Hematopoietic multipotent progenitor cell (in vitro differentiated cells): ENCODE data around the gene MYO1H. TPM values are rescaled to one million over a fixed set of nuclear protein-coding genes. Genes with fewer than 3 reads are reported as not detected.
"Not testable (repeated sequence)": the region's sequence is repeated elsewhere in the genome, so short reads cannot be mapped to it uniquely, and the experiment has no call there.

ENCODE experiments used
- DNase-seq, 3 donors: peaks; one replicate each; pipeline ENCODE4 v3.0.0-alpha.2; 2011 to 2015; ENCODE audit warnings: low read depth in 2 of 3, low spot score in 2 of 3
- total RNA-seq: library from RNA; depleted of rRNA; stranded (reverse); fragments of >200 nt; gene quantifications from one replicate; pipeline ENCODE4 v1.2.3, GENCODE V29; 2012

MYO1H gene
- total RNA-seq, 1 donor: not detected

DNA sequence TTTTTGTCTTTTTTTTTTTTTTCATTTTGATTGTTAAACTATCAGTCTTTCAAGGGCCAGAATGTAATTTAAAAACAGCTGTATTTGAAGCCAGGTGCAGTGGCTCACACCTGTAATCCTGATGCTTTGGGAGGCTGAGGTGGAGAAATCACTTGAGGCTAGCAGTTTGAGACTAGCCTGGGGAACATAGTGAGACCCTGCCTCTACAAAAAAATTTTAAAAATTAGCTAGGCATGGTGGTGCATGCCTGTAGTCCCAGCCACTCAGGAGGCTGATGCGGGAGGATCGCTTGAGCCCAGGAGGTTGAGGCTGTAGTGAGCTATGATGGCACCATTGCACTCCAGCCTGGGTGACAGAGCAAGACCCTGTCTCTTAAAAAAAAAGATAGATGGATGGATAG is 57.1 kb downstream of the MYO1H start:
- not testable (repeated sequence) for DNase-seq

DNA sequence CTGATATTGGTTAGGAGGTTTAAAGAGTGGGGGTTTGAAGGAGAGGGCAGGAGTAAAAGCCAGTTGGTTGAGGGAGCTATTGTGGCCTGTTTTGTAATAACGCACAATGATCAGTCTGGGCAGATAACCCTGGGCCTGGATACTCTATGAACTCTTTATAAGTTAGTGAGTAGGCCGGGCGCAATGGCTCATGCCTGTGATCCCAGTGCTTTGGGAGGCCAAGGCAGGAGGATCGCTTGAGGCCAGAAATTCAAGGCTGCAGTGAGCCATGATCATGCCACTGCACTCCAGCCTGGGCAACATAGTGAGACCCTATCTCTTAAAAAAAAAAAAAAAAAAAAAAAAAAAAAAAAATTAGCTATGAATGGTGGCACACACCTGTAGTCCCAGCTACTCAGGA is 58.4 kb downstream of the MYO1H start:
- not testable (repeated sequence) for DNase-seq

- DNase-seq: no peak
Measured at GRCh38 chr12:109418848-109419480, 71.3 kb downstream of the MYO1H start.

DNA sequence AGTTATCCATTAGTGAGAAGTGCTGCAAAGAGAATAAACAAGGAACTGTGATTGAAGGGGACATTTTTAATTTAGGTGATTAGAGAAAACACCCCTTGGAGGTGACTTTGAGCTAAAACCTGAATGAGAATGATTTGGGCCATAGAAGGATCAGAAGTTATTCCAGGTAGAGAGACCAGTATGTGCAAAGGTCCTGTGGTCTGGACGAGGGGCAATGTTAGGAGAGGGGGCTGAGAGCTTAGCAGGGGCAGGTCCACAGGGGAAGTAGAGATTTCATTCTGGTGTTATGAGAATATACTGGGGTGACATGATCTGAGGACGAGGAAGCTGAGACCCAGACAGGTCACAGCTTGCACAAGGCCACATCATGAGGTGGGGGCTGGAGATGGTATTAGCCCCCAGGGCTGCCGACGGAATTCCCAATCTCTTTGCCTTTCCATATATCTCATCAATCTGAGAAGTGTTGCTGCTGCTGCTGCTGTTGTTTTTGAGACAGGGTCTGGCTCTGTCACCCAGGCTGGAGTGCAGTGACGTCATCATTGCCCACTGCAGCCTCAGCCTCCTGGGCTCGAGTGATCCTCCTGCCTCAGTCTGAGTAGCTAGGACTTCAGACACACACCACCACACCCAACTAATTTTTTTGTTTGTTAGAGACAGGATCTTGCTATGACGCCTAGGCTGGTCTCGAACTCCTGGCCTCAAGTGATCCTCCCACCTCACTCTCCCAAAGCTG is 73.8 kb downstream of the MYO1H start:
- no peak for DNase-seq

- no peak for DNase-seq
Measured at GRCh38 chr12:109422251-109422650, 74.6 kb downstream of the MYO1H start.

DNA sequence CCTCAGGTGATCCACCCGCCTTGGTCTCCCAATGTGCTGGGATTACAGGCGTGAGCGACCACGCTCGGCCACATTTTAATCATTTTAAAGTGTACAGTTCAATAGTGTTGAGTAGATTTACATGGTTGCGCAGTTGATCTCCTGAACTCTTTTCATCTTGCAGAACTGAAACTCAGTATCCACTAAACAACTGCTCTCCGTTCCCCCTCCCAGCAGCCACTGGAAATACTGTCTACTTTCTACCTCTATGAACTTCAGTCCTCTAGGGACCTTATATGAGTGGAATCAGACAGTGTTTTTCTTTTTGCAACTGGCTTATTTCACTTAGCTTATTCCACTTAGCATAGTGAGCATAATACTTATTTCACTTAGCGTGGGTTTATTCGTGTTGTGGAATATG is 75.7 kb downstream of the MYO1H start:
- DNase-seq: no peak

DNA sequence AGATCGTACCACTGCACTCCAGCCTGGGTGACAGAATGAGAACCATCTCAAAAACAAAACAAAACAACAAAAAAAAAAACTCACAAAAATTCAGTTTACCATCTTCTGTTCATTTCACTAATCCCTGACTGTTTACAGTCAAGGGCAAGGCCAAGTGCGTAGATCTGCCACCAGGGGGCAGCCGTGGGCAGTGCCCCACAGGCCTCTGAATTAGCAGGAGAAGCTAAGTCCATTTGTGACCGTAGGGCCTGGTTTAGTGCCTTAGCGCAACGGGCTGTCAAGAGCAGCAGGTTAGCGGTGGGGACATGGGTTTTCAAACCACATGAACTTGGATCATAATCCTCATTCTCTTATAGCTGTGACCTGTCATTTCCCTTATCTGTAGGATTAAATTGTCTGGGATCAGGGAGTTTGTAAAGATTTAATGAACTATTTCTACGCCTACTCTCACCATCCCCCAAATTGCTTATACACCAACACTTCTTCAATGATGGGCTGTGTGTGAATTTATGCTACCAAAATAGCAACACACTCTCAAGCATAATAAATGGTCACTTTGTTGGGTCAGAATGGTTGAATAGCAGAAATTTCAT is 80.4 kb downstream of the MYO1H start:
- peak; percentile 62 to 83 (median 74) for DNase-seq

GRCh38 chr12:109428804-109429203 is 81.1 kb downstream of the MYO1H start:
- DNase-seq: not testable (repeated sequence)

DNA sequence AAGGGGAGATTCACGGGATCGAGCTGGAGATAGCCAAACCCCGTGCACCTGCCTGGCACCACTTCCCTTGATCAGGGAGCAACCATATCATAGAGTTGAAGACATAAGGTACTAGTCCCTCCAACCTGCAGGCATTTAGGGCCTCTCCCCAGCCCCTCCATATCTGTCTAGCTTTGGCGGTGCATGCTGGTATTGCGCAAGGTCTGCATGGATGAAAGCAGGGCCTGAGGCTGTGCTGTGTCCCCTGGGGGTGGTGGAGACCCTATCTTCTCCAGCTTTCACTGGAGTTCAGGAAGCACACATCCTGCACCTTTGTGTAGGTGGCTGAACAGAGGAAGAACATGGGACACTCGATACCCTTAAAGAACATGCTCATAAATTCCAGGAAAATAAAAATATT is 82.5 kb downstream of the MYO1H start:
- DNase-seq: no peak

DNA sequence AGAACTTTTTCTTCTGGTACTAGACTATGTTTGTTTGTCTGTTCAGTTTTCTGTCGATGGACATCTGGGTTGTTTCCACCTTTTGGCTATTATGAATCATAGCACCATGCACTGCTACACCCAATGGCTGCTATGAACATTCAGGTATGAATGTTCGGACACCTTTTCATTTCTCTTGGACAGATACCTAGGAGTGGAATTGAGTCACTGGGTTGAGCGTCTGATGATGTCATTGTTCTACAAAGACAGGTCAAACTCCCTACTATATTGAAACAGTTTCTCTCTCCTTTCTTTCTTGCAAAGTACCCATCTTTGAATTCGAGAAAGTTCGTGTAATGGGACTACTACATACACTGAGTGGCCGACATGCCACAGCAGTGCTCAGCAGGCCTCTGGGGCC is 84.7 kb downstream of the MYO1H start:
- no peak for DNase-seq

DNA sequence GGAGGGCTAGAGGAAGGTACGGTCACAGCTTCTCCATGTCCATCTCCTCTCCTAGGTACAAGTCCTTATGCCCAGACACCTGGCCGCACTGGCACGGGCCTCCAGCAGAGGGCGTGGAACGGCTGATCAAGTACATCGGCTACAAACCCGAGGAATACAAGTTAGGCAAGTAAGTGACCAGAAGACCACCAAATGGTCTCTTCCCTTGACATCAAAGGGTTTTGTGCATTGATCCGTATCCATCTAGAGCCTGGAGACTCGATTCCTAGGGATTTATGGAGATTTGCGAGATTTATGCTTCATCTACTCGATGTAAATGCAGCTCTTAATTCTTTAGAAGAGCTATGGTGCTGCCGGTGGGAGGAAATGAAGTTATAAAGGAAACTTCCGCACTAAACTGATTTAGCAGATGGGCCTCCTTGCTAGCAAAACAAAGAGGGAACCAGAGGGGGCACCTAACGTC is 85.2 kb downstream of the MYO1H start:
- peak; percentile 37 to 79 (median 68) for DNase-seq

GRCh38 chr12:109433618-109434017 is 85.9 kb downstream of the MYO1H start:
- DNase-seq: no peak

- no peak for DNase-seq
Measured at GRCh38 chr12:109434582-109434981, 86.9 kb downstream of the MYO1H start.

DNA sequence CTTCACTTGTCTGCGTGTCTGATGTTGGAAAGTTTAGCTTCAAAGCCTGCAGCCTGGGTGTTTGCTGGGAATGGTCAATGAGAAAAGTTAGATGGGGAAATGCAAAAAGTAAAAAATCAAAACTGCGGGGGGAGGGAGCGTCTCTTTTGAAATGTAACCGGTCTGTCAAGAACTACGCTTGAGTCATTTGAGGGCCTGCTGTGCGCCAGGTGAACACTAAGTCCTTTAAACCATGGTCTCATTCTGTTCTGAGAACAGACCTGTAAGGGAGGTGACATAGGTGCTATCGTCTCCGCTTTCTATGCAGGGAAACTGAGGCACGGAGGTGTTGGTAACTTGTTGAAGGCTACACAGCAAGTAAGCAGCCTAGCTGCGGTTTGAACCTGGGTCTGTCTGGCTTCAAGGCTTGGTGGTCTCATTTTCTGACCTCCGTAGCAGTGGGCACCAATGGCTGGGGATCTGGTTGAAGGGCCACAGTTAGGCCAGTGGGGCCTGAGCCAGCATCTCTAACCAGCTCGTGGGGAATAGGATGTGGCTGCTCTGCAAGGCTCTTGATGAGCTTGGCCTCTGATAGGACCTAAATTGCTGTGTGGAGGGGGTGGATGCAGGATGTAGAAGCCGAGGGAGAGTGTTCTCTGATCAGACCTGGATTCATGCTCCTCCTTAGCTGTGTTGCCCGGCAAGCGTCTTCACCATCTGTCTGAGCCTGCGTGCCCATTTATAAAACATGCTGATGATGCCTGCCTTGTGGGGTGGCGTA is 87.9 kb downstream of the MYO1H start:
- DNase-seq: no peak

DNA sequence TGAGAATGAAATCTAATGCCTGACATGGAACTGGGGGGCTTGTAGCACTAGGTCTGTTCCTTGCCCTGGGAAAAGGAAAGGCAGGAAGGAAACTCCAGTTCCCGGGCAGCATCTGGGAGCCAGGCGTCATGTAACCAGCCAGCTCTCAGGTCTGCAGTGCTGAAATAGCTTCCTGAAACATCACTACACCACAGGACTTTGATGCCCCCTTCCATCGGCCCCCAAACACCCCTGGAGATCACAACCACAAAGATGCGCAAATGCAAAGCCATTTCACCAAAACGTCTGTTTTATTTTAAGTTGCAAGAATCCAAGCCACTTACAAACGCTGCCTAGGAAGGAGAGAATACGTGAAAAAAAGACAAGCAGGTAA is 88.5 kb downstream of the MYO1H start:
- no peak for DNase-seq

GRCh38 chr12:109439181-109439580 is 91.5 kb downstream of the MYO1H start:
- no peak for DNase-seq

DNA sequence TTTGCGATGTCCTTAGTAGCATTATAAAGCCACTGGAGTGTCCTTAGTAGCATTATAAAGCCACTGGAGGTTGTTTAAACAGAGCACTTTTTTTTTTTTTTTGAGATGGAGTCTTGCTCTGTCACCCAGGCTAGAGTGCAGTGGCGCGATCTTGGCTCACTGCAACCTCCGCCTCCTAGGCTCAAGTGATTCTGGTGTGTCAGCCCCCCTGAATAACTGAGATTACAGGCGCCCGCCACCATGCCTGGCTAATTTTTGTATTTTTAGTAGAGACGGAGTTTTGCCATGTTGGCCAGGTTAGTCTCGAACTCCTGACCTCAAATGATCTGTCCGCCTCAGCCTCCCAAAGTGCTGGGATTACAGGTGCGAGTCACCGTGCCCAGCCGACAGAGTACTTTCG is 92.3 kb downstream of the MYO1H start:
- DNase-seq: not testable (repeated sequence)

- DNase-seq: no peak
Measured at GRCh38 chr12:109440851-109441490, 93.3 kb downstream of the MYO1H start.

DNA sequence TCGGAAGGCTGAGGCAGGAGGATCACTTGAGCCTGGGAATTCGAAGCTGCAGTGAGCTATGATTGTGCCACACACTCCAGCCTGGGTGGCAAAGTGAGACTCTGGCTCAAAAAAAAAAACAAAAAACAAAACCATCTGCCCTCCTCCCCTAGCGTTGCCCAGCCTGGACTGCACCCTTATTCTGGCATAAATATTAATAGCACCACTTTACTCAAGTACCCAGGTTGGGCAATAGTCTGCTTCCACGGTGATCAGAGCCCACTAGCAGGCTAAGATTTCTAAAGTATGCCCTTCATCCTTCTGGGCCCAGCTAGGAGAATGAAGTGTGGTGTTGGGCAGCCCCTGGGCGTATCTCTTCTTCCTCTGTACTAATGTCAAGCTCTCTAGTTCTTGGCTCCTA is 96.1 kb downstream of the MYO1H start:
- DNase-seq: no peak

DNA sequence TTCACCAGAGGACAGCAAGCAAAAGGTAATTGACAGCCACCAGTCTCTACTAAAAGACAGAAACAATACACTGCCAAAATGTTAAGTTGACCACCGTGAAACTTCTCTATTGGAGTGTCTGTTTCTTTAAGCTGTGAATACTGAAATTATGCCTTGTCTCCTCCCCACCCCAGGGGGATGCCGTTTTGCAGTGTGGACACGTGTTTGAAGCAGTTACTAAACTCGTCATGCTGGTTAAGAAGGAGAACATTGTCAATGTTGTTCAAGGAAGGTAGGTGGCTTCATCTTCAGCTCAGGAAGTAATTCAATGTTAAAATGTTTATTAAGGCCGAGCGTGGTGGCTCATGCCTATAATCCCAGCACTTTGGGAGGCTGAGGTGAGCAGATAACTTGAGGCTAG is 96.6 kb downstream of the MYO1H start:
- DNase-seq: no peak

GRCh38 chr12:109445191-109445609 is 97.5 kb downstream of the MYO1H start:
- DNase-seq: no peak
